Thyroid gland (tissue), 4 donors: ENCODE measurements around the gene CCDC149. TPM values are rescaled to one million over a fixed set of nuclear protein-coding genes. Genes with fewer than 3 reads are reported as not detected.

Experiments
- DNase-seq, 2 donors: peaks; one replicate each; pipeline ENCODE4 v3.0.0-alpha.2; 2019
- H3K27ac ChIP-seq, 3 donors: fragments of 200-600 bp; sonication (generic); 1 replicate in 2 of 3; 2 replicates in 1 of 3; pipeline ENCODE4 v1.5.1; 2016 to 2019; ENCODE audit warnings: mild to moderate bottlenecking in 1 of 3, moderate library complexity in 1 of 3
- H3K27me3 ChIP-seq: fragments of 200-600 bp; sonication (generic); one replicate; pipeline ENCODE4 v1.5.1; 2019
- H3K36me3 ChIP-seq, 2 donors: fragments of 200-600 bp; sonication (generic); one replicate each; pipeline ENCODE4 v1.5.1; 2016 to 2019
- H3K4me1 ChIP-seq, 2 donors: fragments of 200-600 bp; sonication (generic); one replicate each; pipeline ENCODE4 v1.5.1; 2017 to 2019
- H3K4me3 ChIP-seq, 3 donors: fragments of 200-600 bp; sonication (generic); replicated peaks in 1 of 3; 1 replicate in 2 of 3; 2 replicates in 1 of 3; pipeline ENCODE4 v1.5.1; 2016; ENCODE audit warnings: mild to moderate bottlenecking in 1 of 3
- H3K9me3 ChIP-seq: fragments of 200-600 bp; sonication (generic); one replicate; pipeline ENCODE4 v1.5.1; 2017
- CTCF ChIP-seq, 6 experiments: fragments of 200-600 bp in 3 of 6; fragments of 450-650 bp in 3 of 6; sonication (generic) in 3 of 6; IDR thresholded peaks; one replicate each; pipeline ENCODE4 v1.5.1; 2016 to 2019; ENCODE audit warnings: antibody characterized with exemption in 6 of 6, mild to moderate bottlenecking in 2 of 6, inconsistent platforms in 1 of 6, moderate library complexity in 1 of 6
- POLR2A ChIP-seq, 2 donors: fragments of 450-650 bp; IDR thresholded peaks; one replicate each; pipeline ENCODE4 v1.6.1; 2017; ENCODE audit warnings: antibody characterized with exemption in 2 of 2, mild to moderate bottlenecking in 2 of 2, moderate library complexity in 1 of 2
- WGBS, 2 donors: methylation state at CpG; one replicate each; pipeline ENCODE4 v1.1.5; 2017; 5-methylcytosine and 5-hydroxymethylcytosine counted together
- intact Hi-C: fragments of 100-400 bp; cut with DNase I; formaldehyde crosslinking; loops from one replicate; pipeline ENCODE4 v1.15.1; 2023
- total RNA-seq, 4 donors: library from RNA; depleted of rRNA; stranded (reverse); fragments of >200 nt; gene quantifications; one replicate each; pipeline ENCODE4 v1.2.3, GENCODE V29; 2016

Gene CCDC149
- total RNA-seq, 4 donors from 2014 or later = 19.3 to 29.2 (median 21.8) TPM

GRCh38 chr4:24853142-24853541 is 59.7 kb downstream of the CCDC149 start:
- no peak for DNase-seq
- no peaks in the 10 kb centered on the region for H3K9me3 ChIP-seq
- H3K36me3 ChIP-seq = no peaks in the 10 kb centered on the region
- intact Hi-C loops = no loop called here
- peaks cover 0 to 28% of the 10 kb centered on the region in 2 donors for H3K4me1 ChIP-seq
- WGBS, 2 donors = 92 to 95% methylated on average over 5 of the region's 5 CpGs
- no peaks in the 10 kb centered on the region for H3K27me3 ChIP-seq
- no peak overlapping the region for H3K4me3 ChIP-seq
- no peak overlapping the region for H3K27ac ChIP-seq
- no peak for TF ChIP-seq CTCF (IDR thresholded peaks at IDR 0.05)
- TF ChIP-seq POLR2A (IDR thresholded peaks at IDR 0.05) = no peak

- no peaks in the 10 kb centered on the region for H3K27me3 ChIP-seq
- H3K27ac ChIP-seq = no peak overlapping the region
- no peaks in the 10 kb centered on the region for H3K9me3 ChIP-seq
- intact Hi-C loops = no loop called here
- 72 to 89% methylated on average over 1 of the region's 1 CpG for WGBS, 2 donors
- H3K4me3 ChIP-seq = no peak overlapping the region
- no peaks in the 10 kb centered on the region for H3K36me3 ChIP-seq
- TF ChIP-seq CTCF (IDR thresholded peaks at IDR 0.05) = no peak
- no peak for TF ChIP-seq POLR2A (IDR thresholded peaks at IDR 0.05)
- peaks cover 0 to 18% of the 10 kb centered on the region in 2 donors for H3K4me1 ChIP-seq
- no peak for DNase-seq
These were observed 62.2 kb downstream of the CCDC149 start for GRCh38 chr4:24850674-24851073.

- DNase-seq = no peak
- Histone ChIP-seq H3K4me1 (peaks cover 0 to 13% of the 10 kb centered on the region in 2 donors), H3K27ac (no peak overlapping the region)
These were observed 63.1 kb downstream of the CCDC149 start for GRCh38 chr4:24849756-24850155.

GRCh38 chr4:24849351-24849750 is 63.5 kb downstream of the CCDC149 start:
- 84 to 88% methylated on average over 4 of the region's 4 CpGs for WGBS, 2 donors
- Histone ChIP-seq H3K27ac (no peak overlapping the region), H3K36me3 (no peaks in the 10 kb centered on the region), H3K9me3 (no peaks in the 10 kb centered on the region), H3K27me3 (no peaks in the 10 kb centered on the region), H3K4me1 (peaks cover 0 to 11% of the 10 kb centered on the region in 2 donors), H3K4me3 (no peak overlapping the region)
- TF ChIP-seq POLR2A (IDR thresholded peaks at IDR 0.05) (no peak), CTCF (IDR thresholded peaks at IDR 0.05) (no peak)
- intact Hi-C loops = no loop called here
- no peak for DNase-seq

More at GRCh38 chr4:24849756-24850155, 63.1 kb downstream of the CCDC149 start:
- Histone ChIP-seq H3K4me3 (no peak overlapping the region), H3K9me3 (no peaks in the 10 kb centered on the region), H3K36me3 (no peaks in the 10 kb centered on the region), H3K27me3 (no peaks in the 10 kb centered on the region)
- intact Hi-C loops = no loop called here
- 85 to 86% methylated on average over 2 of the region's 2 CpGs for WGBS, 2 donors
- TF ChIP-seq POLR2A (IDR thresholded peaks at IDR 0.05) = no peak
- no peak for TF ChIP-seq CTCF (IDR thresholded peaks at IDR 0.05)

GRCh38 chr4:24846716-24847115 is 66.1 kb downstream of the CCDC149 start:
- Histone ChIP-seq H3K9me3 (no peaks in the 10 kb centered on the region), H3K27ac (no peak overlapping the region), H3K4me1 (peaks cover 1 to 2% of the 10 kb centered on the region in 2 donors), H3K36me3 (no peaks in the 10 kb centered on the region), H3K4me3 (no peak overlapping the region), H3K27me3 (no peaks in the 10 kb centered on the region)
- intact Hi-C loops = no loop called here
- no peak for DNase-seq
- 86 to 92% methylated on average over 5 of the region's 5 CpGs for WGBS, 2 donors
- TF ChIP-seq CTCF (IDR thresholded peaks at IDR 0.05) (no peak), POLR2A (IDR thresholded peaks at IDR 0.05) (no peak)
